ENCODE measurements around the gene MRPL18.

The MRPL18 gene

DNA sequence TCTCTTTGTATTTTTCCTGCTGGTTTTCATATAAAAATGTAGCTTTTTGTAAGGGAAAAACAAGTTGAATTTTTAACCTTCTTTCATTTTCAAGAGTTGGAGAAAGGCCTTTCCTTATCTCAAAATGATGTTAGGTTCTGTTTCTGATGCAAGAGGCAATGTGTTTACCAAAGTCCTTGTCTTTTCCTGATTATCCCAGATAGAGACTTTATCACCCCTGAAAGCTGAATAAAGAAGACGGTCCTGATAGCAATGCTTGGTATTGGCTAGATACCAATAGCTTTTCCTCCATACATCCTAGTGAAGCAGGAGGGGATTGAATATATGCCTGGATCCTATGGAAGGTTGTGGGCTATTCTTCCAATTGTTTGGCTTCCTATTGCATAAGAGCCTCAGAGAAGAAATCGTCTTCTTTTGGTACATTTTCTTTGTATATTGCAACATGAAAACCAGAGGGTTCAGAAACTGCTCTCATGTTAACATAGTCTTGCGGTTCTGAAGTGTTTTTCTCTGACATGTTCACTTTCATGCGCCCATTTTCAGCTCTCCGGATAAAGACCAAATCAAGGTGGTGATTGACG, 15.3 kb downstream of the MRPL18 start:
- no peak for TF ChIP-seq ISL1 (CRISPR knock-in tag; IDR thresholded peaks at IDR 0.05)
- no peak for TF ChIP-seq ZNF8 (CRISPR knock-in tag; IDR thresholded peaks at IDR 0.05)
- TF ChIP-seq, protein P1, sequence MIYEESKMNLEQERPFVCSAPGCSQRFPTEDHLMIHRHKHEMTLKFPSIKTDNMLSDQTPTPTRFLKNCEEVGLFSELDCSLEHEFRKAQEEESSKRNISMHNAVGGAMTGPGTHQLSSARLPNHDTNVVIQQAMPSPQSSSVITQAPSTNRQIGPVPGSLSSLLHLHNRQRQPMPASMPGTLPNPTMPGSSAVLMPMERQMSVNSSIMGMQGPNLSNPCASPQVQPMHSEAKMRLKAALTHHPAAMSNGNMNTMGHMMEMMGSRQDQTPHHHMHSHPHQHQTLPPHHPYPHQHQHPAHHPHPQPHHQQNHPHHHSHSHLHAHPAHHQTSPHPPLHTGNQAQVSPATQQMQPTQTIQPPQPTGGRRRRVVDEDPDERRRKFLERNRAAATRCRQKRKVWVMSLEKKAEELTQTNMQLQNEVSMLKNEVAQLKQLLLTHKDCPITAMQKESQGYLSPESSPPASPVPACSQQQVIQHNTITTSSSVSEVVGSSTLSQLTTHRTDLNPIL (CRISPR knock-in tag; IDR thresholded peaks at IDR 0.05; ENCODE audit: low read depth), result no peak
- TF ChIP-seq TOX (CRISPR knock-in tag; IDR thresholded peaks at IDR 0.05; ENCODE audit: borderline replicate concordance), result no peak
- TF ChIP-seq ZC3H10 (CRISPR knock-in tag; IDR thresholded peaks at IDR 0.05), result no peak
- TF ChIP-seq, protein P2, sequence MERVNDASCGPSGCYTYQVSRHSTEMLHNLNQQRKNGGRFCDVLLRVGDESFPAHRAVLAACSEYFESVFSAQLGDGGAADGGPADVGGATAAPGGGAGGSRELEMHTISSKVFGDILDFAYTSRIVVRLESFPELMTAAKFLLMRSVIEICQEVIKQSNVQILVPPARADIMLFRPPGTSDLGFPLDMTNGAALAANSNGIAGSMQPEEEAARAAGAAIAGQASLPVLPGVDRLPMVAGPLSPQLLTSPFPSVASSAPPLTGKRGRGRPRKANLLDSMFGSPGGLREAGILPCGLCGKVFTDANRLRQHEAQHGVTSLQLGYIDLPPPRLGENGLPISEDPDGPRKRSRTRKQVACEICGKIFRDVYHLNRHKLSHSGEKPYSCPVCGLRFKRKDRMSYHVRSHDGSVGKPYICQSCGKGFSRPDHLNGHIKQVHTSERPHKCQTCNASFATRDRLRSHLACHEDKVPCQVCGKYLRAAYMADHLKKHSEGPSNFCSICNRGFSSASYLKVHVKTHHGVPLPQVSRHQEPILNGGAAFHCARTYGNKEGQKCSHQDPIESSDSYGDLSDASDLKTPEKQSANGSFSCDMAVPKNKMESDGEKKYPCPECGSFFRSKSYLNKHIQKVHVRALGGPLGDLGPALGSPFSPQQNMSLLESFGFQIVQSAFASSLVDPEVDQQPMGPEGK (CRISPR knock-in tag; IDR thresholded peaks at IDR 0.05; ENCODE audit: borderline replicate concordance), result no peak
- TF ChIP-seq SNAI2 (CRISPR knock-in tag; IDR thresholded peaks at IDR 0.05), result no peak
- TF ChIP-seq OSR1 (CRISPR knock-in tag; IDR thresholded peaks at IDR 0.05), result no peak
- no peak for TF ChIP-seq ARNTL (CRISPR knock-in tag; IDR thresholded peaks at IDR 0.05; ENCODE audit: borderline replicate concordance, low read depth)
- no peak for TF ChIP-seq TCF4 (CRISPR knock-in tag; IDR thresholded peaks at IDR 0.05; ENCODE audit: borderline replicate concordance)
- TF ChIP-seq, protein P3, sequence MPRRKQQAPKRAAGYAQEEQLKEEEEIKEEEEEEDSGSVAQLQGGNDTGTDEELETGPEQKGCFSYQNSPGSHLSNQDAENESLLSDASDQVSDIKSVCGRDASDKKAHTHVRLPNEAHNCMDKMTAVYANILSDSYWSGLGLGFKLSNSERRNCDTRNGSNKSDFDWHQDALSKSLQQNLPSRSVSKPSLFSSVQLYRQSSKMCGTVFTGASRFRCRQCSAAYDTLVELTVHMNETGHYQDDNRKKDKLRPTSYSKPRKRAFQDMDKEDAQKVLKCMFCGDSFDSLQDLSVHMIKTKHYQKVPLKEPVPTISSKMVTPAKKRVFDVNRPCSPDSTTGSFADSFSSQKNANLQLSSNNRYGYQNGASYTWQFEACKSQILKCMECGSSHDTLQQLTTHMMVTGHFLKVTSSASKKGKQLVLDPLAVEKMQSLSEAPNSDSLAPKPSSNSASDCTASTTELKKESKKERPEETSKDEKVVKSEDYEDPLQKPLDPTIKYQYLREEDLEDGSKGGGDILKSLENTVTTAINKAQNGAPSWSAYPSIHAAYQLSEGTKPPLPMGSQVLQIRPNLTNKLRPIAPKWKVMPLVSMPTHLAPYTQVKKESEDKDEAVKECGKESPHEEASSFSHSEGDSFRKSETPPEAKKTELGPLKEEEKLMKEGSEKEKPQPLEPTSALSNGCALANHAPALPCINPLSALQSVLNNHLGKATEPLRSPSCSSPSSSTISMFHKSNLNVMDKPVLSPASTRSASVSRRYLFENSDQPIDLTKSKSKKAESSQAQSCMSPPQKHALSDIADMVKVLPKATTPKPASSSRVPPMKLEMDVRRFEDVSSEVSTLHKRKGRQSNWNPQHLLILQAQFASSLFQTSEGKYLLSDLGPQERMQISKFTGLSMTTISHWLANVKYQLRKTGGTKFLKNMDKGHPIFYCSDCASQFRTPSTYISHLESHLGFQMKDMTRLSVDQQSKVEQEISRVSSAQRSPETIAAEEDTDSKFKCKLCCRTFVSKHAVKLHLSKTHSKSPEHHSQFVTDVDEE (CRISPR knock-in tag; IDR thresholded peaks at IDR 0.05), result no peak
- no peak for TF ChIP-seq ZFP3 (CRISPR knock-in tag; IDR thresholded peaks at IDR 0.05)
- TF ChIP-seq ZNF70 (CRISPR knock-in tag; IDR thresholded peaks at IDR 0.05), result no peak
- no peak for TF ChIP-seq PPARA (CRISPR knock-in tag; IDR thresholded peaks at IDR 0.05; ENCODE audit: borderline replicate concordance)
- TF ChIP-seq CSDC2 (CRISPR knock-in tag; IDR thresholded peaks at IDR 0.05), result no peak
- TF ChIP-seq ESRRG (CRISPR knock-in tag; IDR thresholded peaks at IDR 0.05), result no peak
- no peak for TF ChIP-seq ZFP30 (CRISPR knock-in tag; IDR thresholded peaks at IDR 0.05)
- TF ChIP-seq BACH2 (CRISPR knock-in tag; IDR thresholded peaks at IDR 0.05; ENCODE audit: borderline replicate concordance), result no peak
- ATAC-seq, result no peak

DNA sequence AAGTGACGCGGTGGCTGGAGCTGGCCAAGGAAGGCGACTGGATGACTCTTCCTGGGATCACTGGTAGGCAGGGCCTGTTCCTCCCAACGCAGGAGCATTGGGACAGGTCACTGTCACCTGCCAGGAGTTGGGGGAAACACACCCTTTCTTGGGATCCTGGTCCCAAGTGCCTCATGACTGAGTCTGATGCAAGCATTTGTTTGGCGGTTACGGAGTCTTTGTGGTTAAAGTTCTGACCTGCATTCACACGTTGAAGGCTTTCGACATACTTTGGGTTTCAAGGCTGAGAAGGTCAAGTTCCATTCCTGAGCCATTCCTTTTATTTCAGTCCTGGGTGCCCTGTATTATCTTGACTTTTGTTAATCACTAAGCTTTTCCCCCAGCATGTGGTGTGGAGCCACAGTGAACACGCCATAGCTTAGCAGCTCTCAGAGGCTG, 15.8 kb downstream of the MRPL18 start:
- TF ChIP-seq, protein P1 (CRISPR knock-in tag; IDR thresholded peaks at IDR 0.05; ENCODE audit: low read depth), result no peak
- TF ChIP-seq RARB (CRISPR knock-in tag; IDR thresholded peaks at IDR 0.05) (no peak), ZNF565 (CRISPR knock-in tag; conservative IDR thresholded peaks at IDR 0.05; ENCODE audit: low read depth) (no peak)
- ATAC-seq, result no peak

DNA sequence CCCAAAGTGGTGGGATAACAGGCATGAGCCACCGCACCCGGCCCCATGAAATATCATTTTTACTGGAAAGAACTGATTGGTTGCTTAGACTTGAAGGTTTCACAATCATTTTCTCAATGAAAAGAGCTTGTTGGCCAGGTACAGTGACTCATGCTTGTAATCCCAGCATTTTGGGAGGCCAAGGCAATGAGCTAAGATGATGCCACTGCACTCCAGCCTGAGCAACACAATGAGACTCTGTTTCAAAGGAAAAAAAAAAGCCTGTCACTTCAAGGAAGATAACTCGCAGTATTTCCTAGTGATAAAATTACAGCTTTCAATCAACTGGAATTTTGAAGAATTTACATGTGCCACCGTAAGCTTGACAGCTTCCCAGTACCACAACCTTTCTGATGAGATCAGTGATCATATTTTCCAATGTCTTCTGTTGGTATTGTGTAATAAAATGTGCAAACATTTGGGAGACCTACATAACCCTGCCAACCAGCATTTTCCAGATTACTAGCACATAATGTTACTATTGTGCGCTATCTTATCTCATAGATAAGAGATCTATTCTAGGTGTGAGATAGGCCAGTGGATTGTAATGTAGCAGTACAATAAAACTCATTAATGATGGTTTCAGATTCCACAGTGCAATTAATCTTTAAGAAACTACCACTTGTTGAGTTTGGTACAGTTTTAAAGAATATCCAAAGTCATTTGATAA, 17.0 kb downstream of the MRPL18 start:
- TF ChIP-seq ZFP30 (CRISPR knock-in tag; IDR thresholded peaks at IDR 0.05) (no peak), ZNF70 (CRISPR knock-in tag; IDR thresholded peaks at IDR 0.05) (no peak), BACH2 (CRISPR knock-in tag; IDR thresholded peaks at IDR 0.05; ENCODE audit: borderline replicate concordance) (no peak), TCF4 (CRISPR knock-in tag; IDR thresholded peaks at IDR 0.05; ENCODE audit: borderline replicate concordance) (no peak), ISL1 (CRISPR knock-in tag; IDR thresholded peaks at IDR 0.05) (no peak), ZNF565 (CRISPR knock-in tag; conservative IDR thresholded peaks at IDR 0.05; ENCODE audit: low read depth) (no peak), ARNTL (CRISPR knock-in tag; IDR thresholded peaks at IDR 0.05; ENCODE audit: borderline replicate concordance, low read depth) (no peak), OSR1 (CRISPR knock-in tag; IDR thresholded peaks at IDR 0.05) (no peak), CSDC2 (CRISPR knock-in tag; IDR thresholded peaks at IDR 0.05) (no peak)
- TF ChIP-seq, protein P4, sequence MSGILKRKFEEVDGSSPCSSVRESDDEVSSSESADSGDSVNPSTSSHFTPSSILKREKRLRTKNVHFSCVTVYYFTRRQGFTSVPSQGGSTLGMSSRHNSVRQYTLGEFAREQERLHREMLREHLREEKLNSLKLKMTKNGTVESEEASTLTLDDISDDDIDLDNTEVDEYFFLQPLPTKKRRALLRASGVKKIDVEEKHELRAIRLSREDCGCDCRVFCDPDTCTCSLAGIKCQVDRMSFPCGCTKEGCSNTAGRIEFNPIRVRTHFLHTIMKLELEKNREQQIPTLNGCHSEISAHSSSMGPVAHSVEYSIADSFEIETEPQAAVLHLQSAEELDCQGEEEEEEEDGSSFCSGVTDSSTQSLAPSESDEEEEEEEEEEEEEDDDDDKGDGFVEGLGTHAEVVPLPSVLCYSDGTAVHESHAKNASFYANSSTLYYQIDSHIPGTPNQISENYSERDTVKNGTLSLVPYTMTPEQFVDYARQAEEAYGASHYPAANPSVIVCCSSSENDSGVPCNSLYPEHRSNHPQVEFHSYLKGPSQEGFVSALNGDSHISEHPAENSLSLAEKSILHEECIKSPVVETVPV (CRISPR knock-in tag; IDR thresholded peaks at IDR 0.05), result no peak
- TF ChIP-seq, protein P2 (CRISPR knock-in tag; IDR thresholded peaks at IDR 0.05; ENCODE audit: borderline replicate concordance), result no peak
- TF ChIP-seq, protein P5, sequence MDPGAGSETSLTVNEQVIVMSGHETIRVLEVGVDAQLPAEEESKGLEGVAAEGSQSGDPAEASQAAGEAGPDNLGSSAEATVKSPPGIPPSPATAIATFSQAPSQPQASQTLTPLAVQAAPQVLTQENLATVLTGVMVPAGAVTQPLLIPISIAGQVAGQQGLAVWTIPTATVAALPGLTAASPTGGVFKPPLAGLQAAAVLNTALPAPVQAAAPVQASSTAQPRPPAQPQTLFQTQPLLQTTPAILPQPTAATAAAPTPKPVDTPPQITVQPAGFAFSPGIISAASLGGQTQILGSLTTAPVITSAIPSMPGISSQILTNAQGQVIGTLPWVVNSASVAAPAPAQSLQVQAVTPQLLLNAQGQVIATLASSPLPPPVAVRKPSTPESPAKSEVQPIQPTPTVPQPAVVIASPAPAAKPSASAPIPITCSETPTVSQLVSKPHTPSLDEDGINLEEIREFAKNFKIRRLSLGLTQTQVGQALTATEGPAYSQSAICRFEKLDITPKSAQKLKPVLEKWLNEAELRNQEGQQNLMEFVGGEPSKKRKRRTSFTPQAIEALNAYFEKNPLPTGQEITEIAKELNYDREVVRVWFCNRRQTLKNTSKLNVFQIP (CRISPR knock-in tag; IDR thresholded peaks at IDR 0.05; ENCODE audit: borderline replicate concordance, low read depth), result no peak
- no peak for ATAC-seq

All from SK-N-SH treated with all-trans-retinoic acid at 6 μM for 48 hours (cell line).